NB4 (cell line): Measurements from ENCODE around the gene ADRB2.

Experiments
- DNase-seq: peaks from one replicate; pipeline ENCODE4 v3.0.0; 2010; ENCODE audit warnings: low read depth
- H3K4me3 ChIP-seq: one replicate; pipeline ENCODE4 v1.5.1; 2011; ENCODE audit warnings: mild to moderate bottlenecking, low read depth, low read length, moderate library complexity
- MAX ChIP-seq: IDR thresholded peaks from 2 replicates; pipeline ENCODE4 v1.6.1; 2011; ENCODE audit warnings: low read depth, low read length
- MYC ChIP-seq: IDR thresholded peaks from 2 replicates; pipeline ENCODE4 v1.6.1; 2011; ENCODE audit warnings: low read depth, low read length
- POLR2A ChIP-seq: IDR thresholded peaks from 2 replicates; pipeline ENCODE4 v1.6.1; 2011; ENCODE audit warnings: mild to moderate bottlenecking; ENCODE audit not compliant: insufficient read length; ENCODE audit errors: extremely low read depth
- TF ChIP-seq, protein P1 (sequence below): IDR thresholded peaks from one replicate; pipeline ENCODE4 v1.5.1; 2012; ENCODE audit warnings: low read depth, low read length

The ADRB2 gene

DNA sequence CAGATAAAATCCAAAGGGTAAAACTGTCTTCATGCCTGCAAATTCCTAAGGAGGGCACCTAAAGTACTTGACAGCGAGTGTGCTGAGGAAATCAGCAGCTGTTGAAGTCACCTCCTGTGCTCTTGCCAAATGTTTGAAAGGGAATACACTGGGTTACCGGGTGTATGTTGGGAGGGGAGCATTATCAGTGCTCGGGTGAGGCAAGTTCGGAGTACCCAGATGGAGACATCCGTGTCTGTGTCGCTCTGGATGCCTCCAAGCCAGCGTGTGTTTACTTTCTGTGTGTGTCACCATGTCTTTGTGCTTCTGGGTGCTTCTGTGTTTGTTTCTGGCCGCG is 727 bp upstream of the ADRB2 start:
- TF ChIP-seq MYC (no peak), MAX (no peak), POLR2A (no peak)
- TF ChIP-seq, protein P1, sequence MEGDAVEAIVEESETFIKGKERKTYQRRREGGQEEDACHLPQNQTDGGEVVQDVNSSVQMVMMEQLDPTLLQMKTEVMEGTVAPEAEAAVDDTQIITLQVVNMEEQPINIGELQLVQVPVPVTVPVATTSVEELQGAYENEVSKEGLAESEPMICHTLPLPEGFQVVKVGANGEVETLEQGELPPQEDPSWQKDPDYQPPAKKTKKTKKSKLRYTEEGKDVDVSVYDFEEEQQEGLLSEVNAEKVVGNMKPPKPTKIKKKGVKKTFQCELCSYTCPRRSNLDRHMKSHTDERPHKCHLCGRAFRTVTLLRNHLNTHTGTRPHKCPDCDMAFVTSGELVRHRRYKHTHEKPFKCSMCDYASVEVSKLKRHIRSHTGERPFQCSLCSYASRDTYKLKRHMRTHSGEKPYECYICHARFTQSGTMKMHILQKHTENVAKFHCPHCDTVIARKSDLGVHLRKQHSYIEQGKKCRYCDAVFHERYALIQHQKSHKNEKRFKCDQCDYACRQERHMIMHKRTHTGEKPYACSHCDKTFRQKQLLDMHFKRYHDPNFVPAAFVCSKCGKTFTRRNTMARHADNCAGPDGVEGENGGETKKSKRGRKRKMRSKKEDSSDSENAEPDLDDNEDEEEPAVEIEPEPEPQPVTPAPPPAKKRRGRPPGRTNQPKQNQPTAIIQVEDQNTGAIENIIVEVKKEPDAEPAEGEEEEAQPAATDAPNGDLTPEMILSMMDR = no peak

DNA sequence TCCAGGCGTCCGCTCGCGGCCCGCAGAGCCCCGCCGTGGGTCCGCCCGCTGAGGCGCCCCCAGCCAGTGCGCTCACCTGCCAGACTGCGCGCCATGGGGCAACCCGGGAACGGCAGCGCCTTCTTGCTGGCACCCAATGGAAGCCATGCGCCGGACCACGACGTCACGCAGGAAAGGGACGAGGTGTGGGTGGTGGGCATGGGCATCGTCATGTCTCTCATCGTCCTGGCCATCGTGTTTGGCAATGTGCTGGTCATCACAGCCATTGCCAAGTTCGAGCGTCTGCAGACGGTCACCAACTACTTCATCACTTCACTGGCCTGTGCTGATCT is 294 bp downstream of the ADRB2 start:
- DNase-seq = no peak
- TF ChIP-seq MYC = peak; percentile 49
- TF ChIP-seq MAX = peak; percentile 21; the same call in 1 of the 2 replicates
- TF ChIP-seq POLR2A = no peak
- TF ChIP-seq, protein P1 = no peak
- peak overlapping the region; percentile 90 for H3K4me3 ChIP-seq

More for the DNA sequence above, 727 bp upstream of the ADRB2 start:
- DNase-seq = no peak
- peak overlapping the region; percentile 90 for H3K4me3 ChIP-seq

- peak overlapping the region; percentile 90 for H3K4me3 ChIP-seq
- DNase-seq = peak; percentile 35
- no peak for TF ChIP-seq POLR2A
- TF ChIP-seq MYC = no peak
- TF ChIP-seq, protein P1 = no peak
- TF ChIP-seq MAX = no peak
Measured at GRCh38 chr5:148827723-148828122, 1.3 kb downstream of the ADRB2 start.

DNA sequence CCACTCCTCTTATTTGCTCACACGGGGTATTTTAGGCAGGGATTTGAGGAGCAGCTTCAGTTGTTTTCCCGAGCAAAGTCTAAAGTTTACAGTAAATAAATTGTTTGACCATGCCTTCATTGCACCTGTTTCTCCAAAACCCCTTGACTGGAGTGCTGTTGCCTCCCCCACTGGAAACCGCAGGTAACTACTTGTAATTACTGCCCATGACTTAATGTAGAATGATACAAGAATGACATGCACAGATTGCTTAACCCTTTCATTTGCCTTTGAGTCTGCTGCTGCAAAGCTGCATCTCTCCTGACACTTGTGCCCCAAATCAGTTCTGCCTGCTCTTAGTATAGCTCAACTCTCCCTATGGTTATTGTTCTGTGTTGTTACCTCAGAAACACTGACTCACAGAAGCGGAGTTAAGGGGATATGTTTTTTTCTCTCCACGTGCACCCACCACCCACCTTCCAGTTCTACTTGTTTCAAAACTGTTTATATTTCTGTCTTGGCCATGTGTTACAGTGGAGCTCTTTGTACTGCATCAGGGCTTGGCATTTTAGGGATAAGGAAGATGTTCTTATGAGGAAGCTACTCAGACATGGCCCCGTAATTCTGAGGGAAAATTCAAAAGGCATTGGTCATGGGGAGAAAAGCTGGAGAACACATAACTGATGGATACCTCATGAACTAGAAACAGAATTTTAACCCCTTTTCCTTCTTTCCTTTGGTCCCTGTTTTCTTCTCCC is 2.3 kb downstream of the ADRB2 start:
- DNase-seq = peak; percentile 43
- TF ChIP-seq, protein P1 = no peak
- TF ChIP-seq MAX = no peak
- no peak for TF ChIP-seq POLR2A
- TF ChIP-seq MYC = no peak
- H3K4me3 ChIP-seq = peak overlapping the region; percentile 90

DNA sequence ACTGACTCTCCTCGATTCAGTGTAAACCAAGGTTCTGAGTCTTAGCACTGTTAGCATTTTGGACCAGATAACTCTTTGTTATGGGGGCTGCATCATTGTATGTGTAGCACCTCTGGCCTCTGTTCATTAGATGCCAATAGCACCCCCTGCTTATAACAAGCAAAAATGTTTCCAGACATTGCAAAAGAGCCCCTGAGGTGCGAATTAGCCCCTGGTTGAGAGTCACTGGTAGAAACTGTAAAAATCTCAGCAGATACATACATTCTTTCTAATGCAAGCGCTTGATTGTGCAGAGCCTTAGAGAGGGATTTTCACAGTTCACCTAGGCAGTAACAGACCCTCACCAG is 2.8 kb downstream of the ADRB2 start:
- peak overlapping the region; percentile 90 for H3K4me3 ChIP-seq
- TF ChIP-seq POLR2A (no peak), MYC (no peak), MAX (no peak)
- TF ChIP-seq, protein P1 = no peak
- no peak for DNase-seq
